Daoy (cell line): ENCODE measurements around the gene CNTRL. TPM values are rescaled to one million over a fixed set of nuclear protein-coding genes. Genes with fewer than 3 reads are reported as not detected.

ENCODE experiments used
- total RNA-seq: library from RNA; depleted of rRNA; stranded (reverse); fragments of >200 nt; shearing (Covaris generic); gene quantifications from 2 replicates; pipeline ENCODE4 v1.2.3, GENCODE V29; 2014; rRNA removed

Gene CNTRL
- total RNA-seq, 1 experiment from 2014 or later: 21.4 TPM

Other genes with a start within 250 kb of the CNTRL start
- gene PSMD5, start 232.0 kb upstream of the CNTRL start, total RNA-seq: 38.0 and 40.7 TPM in 2 replicates
- gene PHF19, start 197.8 kb upstream of the CNTRL start, total RNA-seq: 101 and 108 TPM in 2 replicates
- 8.1 and 11.6 TPM in 2 replicates for gene TRAF1, start 148.2 kb upstream of the CNTRL start, total RNA-seq
- gene C5, start 24.7 kb upstream of the CNTRL start, total RNA-seq: 0.45 and 0.69 TPM in 2 replicates
- gene RAB14, start 126.9 kb downstream of the CNTRL start, total RNA-seq: 25.4 and 27.6 TPM in 2 replicates
- gene GSN, start 193.2 kb downstream of the CNTRL start, total RNA-seq: 94.4 and 95.2 TPM in 2 replicates